AG08396 (cell line): ENCODE measurements around the gene ATP6V0B.

Experiments
- DNase-seq: peaks from one replicate; pipeline ENCODE4 v3.0.0; 2012; ENCODE audit warnings: low spot score, mixed read lengths

ATP6V0B gene

DNA sequence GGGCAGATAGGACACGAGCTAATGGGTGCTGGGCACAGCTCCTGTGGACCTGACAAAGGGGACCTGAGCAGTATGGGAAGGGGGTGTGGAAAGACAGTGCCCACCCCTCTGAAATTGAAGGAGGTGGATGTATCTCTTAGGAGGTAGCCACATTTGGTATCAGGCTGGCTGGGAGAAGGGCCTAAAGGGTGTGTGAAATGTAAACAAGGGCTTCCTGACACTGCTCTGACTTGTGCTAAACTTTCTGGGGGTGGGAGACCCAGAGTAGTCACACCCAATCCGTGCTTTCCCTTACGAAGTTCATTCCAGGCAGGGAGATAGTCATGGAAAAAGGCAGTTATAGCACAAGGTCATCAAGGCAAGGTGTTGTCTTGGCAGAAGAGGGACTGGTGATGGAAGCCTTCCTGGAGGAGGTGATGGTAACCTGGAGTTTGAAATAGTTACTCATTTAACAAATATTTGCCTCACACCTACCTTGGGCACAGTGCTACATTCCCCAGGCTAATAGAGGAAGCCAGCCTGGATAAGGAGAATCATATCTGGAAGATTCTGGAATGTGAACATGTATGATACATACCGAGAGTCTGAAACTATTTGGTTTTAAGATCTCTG, 11.3 kb downstream of the ATP6V0B start:
- no peak for DNase-seq

DNA sequence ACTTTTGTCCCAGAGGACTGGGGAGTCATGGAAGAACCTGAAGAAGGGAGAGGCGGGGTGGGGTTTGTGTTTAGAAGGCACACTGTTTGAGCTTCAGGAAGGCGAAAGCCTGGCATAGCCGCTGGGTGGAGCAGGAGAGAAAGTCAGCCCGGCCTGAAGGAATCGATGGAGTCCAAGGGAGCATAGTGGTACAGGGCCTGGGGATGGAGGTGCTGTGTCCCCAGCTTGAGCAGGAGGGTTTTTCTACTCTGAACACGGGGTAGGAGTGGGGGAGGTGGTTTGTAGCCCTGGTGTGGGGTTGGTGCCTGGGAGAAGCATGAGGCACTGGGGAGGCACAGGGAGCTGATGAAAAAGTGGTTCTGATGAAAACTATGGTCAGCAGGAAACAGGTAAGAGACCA, 12.0 kb downstream of the ATP6V0B start:
- no peak for DNase-seq

DNA sequence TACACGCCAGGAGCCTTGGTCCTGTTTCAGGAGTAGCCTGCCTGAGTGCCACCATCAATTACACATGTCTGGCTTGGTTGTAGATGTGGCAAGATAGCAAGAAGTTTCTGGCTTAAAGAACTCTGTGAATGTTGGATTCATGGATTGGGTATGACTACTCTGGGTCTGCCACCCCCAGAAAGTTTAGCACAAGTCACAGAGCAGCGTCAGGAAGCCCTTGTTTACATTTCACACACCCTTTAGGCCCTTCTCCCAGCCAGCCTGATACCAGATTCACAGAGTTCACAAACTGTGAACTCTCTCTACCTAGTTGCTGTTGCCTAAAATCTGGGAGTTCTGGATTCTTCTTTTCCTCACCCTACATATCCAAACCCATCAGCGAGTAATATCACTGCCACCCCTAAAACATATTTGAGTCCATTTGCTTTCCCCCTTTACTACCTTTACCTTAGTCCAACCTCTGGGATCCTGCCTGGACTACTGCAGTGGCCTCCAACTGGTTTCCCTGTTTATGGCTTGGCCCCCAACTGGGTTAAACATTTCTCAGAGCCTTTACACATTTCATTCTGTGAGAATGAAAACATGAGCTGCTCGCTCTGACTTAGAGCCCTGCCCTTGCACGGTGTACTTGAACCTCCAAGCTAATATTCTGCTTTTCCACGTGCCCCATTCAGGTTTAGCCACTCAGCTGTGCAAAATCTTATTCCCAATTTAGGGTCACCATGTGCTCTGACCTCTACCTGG, 12.6 kb downstream of the ATP6V0B start:
- DNase-seq: peak; percentile 53

DNA sequence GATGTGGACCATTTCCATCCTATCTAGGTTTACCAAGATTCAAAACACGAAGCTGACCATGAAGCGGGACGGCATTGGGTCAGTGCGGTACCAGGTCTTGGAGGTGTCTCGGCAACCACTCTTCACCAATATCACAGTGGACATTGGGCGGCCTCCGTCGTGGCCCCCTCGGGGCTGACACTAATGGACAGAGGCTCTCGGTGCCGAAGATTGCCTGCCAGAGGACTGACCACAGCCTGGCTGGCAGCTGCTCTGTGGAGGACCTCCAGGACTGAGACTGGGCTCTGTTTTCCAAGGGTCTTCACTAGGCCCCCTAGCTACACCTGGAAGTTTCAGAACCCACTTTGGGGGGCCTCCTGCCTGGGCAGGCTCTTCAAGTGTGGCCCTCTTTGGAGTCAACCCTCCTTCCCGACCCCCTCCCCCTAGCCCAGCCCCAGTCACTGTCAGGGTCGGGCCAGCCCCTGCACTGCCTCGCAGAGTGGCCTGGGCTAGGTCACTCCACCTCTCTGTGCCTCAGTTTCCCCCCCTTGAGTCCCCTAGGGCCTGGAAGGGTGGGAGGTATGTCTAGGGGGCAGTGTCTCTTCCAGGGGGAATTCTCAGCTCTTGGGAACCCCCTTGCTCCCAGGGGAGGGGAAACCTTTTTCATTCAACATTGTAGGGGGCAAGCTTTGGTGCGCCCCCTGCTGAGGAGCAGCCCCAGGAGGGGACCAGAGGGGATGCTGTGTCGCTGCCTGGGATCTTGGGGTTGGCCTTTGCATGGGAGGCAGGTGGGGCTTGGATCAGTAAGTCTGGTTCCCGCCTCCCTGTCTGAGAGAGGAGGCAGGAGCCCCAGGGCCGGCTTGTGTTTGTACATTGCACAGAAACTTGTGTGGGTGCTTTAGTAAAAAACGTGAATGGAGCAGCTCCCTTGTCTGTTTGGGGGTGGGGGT, 15.8 kb downstream of the ATP6V0B start:
- DNase-seq: no peak

DNA sequence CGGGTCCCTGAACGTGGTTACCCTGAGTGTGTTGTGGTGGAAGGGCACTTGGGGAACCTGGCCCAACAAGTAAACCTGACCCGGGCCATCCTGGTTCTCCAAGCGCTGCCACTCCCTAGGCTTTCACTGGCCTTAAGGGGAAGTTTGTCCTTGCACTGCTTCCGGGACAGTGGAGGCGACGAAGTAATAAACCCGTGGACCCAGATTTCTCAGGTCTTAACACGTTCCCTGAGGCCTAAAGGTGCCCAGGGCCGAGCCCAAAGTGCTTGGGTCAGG, 16.4 kb downstream of the ATP6V0B start:
- DNase-seq: no peak

DNA sequence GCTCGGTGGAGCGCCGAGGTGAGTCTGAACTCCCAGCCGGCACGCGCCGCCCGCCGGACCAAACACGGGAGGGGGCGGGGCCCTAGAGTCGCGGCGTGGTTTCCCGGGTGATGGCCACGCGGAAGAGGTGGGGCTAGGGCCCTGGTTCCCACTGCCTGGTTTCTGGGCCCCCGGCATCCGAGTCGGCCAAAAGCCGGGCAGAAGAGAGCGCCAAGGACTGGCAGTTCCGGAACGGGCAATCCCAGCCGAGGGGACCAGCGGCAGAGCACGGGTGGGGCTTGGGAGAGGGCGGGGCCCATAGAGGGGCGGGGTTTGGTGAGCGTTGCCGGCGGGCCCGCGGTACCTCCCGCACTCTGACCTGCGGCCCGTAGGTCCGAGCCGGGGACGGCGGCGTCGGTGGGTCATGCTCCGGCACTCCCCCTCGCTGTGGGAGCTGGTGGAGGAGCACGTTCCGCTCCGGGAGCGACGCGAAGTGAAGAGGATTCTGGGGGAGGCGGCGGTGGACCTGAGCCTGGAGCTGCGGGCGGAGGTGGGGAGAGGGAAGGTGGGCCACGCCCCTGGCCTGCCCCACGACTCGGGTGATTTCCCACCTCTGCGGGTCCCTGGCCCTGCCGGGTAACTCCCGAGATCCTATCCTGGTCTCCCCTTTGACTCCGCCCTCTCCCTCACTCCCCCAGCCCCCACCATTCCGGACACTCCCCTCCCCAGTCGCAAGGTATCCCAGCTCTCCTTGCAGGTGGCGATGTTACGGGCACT, 16.9 kb downstream of the ATP6V0B start, which contains the start of gene CCDC24:
Gene CCDC24 (plus strand): TSS at position 124 of the 756 bp plus-strand sequence. CDS start 280 bp downstream, at position 404.
- DNase-seq: peak; percentile 94

DNA sequence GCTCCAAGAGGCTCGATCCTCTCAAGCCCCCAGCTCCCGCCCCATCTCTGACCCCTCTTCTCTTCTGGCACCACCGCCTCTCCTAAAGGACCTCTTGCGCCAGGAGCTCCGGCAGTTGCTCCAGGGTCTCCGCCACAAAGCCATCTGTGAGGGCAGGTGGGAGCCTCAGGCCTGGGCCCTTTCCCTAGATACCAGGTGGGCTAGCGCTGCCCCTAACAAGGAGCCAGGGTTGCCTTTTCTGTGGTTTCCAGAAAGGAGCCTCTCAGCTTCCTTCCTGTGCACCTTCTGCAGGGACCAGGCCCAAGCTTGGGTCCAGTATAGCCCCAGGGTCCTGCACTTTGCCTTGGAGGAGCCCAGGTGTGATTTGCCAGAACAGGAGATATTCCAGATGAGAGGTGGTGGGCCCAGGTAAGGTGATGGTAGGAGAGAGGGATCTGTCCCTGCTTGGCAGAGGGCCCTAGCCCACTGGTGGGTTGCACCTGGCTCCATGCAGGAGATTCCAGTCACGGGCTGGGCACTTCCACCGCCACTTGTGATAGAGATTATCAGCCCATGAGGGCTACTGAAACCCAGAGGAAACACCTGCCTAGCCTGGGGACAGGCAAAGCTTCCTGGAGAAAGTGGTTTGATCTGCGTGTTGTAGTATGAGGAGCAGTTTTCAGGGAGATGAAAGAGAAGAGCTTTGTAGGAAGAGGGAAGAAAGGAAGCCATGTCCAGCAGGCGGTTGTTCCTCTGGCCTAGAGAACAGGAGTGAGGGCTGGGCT, 17.7 kb downstream of the ATP6V0B start:
- DNase-seq: no peak

DNA sequence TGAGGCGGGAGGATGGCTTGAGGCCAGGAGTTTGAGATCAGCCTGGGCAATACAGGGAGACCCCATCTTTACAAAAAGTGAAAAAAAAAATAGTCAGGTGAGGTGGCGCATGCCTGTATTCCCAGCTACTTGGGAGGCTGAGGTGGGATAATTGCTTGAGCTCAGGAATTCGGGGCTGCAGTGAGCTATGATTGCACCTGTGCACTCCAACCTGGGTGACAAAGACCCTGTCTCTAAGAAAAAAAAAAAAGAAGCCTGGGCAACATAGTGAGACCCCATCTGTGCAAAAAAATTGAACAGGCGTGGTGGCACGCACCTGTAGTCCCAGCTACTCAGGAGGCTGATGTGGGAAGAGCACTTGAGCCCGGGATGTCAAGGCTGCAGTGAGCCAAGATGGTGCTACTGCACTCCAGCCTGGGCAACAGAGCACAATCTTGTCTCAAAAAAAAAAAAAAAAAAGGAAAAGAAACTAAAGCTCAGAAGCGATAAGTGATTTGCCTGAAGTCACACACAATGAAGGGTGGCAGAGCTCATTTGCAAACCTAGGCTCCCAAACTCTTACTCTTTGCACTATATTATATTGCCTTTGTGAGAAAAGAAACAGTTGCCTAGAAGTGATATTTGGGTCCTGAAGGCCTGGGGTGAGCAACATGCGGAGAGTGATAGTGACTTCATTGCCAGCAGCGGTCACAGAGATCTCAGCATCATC, 18.6 kb downstream of the ATP6V0B start:
- no peak for DNase-seq

DNA sequence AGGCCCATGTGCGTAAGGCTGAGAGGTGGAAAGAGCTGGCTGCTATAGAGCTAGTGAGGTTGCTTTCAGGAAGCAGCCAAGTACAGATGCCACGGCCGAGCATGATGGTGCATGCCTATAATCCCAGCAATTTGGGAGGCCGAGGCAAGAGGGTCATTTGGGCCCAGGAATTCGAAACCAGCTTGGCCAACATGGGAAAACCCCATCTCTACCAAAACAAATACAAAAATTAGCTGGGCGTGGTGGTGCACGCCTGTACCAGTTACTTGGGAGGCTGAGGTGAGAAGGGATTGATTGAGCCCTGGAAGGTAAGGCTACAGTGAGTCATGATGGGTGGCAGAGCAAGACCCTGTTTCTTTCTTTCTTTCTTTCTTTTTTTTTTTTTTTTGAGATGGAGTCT, 19.3 kb downstream of the ATP6V0B start:
- no peak for DNase-seq

DNA sequence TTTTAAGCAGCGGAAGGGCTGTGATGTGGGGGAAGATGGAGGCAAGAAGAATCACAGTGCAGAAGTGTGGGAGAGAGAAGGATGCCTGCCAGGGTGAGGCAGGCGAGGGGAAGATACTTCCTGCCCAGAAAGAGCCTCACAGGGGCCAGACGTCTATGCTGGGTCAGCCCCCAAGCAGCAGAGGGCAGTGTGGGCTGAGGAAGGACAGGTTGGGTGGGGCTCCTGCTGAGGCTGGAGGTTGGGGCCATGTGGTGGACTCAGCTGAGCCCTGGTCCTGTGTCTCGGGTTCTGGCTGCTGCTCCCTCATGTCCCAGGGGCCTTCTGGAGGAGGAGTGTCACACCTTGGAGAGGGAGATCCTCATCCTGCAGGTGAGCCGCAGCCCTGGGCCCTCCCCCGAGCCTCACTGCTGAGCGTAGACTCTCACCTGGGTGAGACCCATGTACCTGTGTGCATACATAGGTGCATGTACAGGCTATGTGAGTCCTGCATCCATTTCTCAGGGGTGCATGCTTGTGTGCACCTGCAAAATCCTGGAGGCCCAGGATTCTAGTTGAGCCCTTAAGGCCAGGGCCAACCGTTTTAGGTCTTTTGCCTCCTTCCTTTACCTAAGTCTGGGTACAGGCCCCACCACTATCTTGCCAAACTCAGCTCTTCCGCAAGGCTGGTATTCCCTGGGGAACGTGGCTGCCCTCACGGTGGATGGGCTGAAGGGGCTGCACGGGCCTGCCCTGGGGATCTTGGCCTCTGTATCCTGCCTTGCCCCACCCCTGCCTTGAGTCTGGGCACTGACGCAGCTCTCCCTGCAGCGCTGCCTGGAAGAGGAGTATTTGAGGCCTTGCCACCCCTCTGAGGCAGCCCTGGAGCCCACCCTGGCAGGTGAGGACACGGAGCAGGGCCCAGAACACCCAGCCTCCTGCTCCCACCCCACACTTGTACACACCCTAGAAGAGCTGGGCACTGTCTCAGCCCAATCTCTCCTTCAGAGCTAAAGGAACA, 20.3 kb downstream of the ATP6V0B start:
- no peak for DNase-seq

DNA sequence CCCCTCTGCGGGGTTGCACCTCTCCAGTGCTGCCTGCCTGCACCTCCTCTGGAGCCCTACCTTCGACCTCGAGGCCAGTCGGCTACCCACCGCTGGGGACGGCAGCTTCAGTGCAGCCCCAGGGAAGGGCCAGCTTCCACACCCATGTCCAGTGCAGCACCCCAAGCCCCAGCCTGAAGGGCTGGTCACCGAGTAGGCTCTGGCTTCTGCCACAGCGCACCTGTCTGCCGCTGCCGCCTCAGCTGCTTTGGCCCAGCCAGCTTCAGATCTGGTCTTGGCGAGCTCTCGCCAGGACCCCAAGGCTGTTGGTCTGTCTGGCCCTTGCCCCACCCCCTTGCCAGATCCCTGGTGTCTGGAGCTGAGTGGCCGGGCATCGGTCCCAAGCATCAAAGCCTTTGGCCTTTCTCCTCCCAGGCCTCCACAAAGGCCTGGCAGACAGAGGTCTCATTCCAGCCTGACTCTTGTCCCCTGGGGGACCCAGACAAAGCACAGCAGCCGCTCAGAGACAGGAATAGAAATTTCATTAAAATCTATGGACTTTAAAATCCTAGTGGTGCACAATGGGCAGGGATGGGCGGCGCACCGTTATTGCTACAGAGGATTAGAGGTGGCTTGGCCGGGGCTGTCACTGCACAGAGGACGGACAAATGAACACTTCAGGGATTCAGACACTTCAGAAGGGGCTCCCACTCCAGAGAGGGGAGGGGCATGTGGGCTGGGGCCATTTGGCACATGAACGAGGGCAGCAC, 21.4 kb downstream of the ATP6V0B start:
- DNase-seq: no peak

DNA sequence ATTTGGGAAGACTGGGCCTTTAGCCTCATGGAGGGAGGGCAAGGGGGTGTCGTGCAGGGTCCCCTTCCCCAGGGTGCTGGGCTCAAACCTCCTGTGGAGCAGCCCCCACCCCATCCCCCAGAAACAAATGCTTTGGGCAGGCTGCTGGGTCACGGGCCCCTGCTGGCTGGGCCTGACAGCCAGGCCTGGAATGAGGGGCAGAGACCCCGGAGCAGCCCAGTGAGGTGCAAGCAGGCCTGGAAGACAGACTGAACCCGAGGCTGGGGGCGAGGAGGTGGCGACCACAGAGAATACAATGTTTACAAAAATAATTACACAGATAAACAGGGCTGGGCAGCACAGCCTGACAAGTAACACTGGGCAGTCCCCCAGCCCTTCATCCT, 22.0 kb downstream of the ATP6V0B start:
- DNase-seq: no peak

DNA sequence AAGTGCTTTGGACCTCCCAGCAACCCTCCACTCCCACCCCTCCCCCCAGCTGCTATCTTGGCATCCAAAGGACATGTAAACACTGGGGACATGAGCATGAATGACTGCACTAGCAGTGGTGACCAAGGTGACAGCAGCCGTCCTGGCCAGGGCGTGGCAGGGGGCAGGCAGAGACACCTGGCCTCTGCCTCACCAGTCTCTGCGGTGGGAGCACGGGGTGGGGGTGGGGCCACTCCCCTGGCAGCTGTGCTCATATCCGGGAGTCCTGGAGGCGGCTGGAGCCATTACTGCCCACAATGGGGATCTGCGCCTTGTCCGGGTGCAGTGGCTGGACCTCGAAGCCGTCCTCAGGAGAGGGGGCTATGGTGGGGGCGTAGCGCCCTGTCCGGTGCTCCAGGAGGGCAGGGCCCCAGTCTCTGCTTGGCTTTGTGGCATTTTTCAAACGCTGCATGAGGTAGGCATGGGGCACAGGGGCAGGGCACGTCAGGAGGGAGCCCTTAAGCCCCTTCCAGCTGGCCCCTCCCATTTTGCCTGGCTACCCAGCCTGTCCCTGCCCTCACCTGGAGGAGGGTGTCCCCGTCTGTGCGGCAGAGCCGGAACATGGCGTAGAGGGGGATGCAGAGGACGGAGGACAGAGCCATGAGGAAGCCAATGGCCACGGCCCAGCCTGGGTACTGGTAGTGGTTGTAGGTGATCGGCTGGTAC, 22.7 kb downstream of the ATP6V0B start:
- DNase-seq: no peak

DNA sequence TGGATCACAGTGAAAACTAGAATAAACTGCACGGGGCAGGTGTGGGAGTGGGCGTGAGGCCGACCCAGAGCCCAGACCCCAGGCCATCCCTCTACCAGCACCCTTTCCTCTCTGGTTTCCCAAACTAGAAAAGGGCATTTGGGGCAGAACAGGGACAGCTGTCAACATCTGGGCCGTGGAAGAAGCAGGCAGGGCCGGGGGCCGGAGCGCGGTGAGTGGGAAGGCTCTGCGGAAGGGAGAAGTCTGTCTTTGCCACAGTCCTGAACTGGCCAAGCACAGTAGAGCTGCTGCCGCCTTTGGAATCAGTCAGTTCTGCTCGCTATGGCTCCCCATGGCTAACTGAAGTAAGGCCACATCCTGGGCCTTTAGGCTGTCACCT, 23.2 kb downstream of the ATP6V0B start:
- no peak for DNase-seq

DNA sequence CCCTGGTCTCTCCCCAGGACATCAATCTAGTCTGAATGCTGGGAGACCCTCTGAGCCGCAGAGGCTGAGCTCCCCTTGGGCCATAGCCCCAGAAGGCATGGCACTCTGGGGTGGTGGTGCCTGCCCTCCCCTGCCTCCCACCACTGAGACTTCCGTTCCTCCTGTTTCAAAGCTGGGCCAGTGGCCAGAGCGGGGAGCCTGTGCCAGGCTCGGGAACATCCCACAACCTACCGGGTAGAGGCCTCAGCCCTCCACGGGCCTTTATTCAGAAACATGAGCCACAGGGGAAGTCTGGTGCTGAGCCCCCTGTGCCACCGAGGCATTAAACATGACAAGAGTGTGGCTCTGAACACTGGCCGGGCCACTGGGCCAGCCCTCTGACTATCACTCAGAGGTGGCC, 24.7 kb downstream of the ATP6V0B start:
- no peak for DNase-seq

DNA sequence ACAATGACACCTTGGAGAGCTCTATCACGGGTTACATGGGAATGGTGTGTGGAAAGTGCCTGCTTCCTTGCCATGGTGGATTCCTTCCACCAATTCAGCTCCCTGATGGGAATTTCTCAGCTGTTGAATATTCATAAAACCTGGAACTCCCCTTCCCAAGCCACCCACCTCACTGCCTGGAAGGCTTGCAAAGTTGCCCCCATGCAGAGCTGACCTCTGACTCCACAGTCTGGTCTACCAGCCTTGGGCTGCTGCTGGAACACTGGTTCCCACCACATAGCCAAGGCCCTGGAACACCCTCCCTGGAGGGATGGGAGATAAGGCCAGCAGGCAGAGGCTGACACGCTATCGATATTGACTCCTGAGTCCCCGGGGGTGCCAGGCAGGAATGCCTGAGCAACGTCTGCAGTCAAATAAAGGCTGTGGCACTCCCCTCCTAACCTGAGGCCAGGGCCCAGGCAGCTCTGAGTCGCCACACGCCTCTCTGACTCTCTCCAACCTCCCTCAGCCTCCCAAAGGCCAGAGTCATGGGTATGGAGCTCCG, 25.4 kb downstream of the ATP6V0B start:
- DNase-seq: no peak

DNA sequence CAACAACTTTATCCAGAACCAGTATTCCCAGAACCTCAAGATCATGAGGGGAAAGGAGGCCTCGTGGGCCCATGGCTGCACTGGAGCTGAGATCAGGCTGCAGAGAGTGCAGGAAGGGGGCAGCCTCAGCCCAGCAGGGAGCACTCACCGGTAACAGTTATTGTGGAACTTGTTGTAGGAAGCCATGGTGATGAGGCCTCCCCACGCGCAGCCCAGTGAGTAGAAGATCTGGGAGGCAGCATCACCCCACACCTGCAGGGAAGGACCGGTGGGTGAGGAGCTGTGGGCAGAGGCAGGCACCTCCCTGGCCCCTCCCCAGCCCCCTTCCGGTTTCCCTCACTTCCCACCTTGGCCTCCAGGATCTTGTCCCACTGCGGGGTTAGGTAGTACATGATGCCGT, 27.4 kb downstream of the ATP6V0B start:
- DNase-seq: no peak

DNA sequence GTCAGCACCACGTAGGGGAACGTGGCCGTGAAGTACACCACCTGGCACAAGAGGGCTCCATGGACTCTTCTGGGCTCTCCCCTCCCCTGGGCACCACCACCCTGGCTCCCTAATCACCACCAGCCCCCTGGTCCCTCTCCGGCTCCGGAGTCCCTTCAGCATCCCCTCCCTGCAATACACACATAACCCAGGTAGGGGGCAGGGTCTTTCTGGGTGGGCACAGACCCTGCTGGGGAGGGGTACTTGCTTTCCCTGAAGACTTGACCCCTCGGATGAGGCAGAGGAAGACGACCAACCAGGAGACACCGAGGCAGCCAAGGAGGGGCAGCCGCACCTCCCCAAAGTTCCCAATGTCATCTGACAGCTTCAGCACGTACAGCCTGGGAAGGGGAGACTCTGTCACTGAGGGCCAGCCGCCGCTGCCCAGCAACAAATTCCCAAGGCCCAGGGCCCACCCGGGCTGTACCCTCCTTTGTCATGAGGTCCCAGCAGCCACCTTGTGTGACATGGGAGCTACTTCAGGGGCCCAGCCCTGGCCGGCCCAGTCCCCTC, 27.9 kb downstream of the ATP6V0B start:
- no peak for DNase-seq
